Superior temporal gyrus (tissue), 1 donor: Measurements from ENCODE around the gene C12orf60.

Experiments
- DNase-seq: peaks from one replicate; pipeline ENCODE4 v3.0.0-alpha.2; 2016; ENCODE audit errors: extremely low spot score

C12orf60 gene

DNA sequence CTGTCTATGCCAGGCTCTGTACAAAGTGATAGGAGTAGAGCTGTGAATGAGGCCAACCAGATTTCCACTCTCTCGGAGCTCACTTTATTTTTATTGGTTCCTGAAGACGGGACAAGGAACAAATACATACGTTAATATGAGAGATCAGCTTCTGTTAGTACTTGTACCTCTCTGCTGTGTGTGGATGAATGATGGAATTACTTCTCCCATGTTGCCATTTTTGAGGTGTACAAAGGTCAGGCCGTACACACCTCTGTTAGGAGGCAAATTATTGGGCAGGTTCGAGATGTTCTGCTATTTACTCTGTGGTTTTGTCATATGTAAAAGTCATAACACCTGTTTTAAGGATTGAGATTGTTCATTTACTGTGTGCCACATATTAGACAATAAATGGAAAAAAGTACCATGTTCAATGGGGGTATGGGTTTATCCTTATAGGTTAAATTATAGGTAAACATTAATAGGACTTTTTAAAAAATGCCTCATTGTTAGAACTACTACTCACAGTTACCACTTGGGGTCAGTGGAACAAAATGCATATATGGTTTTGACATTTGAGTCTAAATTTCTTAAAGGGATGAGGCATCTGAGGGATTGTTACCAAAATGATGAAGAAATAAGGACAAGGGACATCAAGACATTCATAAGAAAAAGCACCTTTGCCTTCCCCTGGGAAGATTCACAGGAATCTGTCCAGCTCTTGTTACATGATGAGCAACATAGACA lies 27.1 kb upstream of the C12orf60 start:
- no peak for DNase-seq

DNA sequence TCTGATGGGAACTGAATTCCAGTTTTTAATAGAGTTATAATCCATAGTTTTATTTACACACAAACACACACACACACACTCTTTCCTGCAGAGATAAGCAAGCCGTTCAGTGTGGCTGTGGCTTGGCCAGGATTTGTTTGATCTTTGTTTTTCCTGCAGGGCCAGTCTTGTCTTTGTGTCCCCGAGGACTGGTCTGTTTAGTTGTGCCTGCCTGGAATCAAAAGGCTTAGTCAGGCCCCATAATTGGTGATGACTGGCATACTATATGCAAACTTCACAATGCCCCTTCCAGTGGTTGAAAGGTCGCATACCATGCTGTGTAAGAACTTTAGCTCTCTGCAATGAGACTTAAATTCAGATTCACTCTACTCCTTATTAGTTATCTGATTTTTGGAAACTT lies 26.2 kb upstream of the C12orf60 start:
- no peak for DNase-seq

DNA sequence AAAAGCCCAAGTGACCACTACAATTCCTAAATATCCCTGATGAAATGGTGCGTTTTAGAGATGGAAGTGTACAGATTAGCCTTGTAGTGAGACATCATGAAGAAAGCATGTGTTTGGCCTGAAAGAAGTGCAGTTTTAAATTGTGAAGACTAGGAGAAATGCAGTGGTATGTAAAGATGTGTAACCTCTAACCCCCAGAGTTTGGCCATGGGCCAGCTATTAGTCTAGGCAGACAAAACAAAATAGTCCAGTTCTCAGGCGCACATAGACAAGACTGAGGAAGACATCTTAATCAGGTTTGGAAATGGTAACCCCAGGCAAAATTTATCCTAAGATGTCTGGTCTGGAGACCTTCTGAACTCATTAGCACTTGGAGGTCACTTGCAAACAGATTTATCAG lies 23.6 kb upstream of the C12orf60 start:
- DNase-seq, result no peak

DNA sequence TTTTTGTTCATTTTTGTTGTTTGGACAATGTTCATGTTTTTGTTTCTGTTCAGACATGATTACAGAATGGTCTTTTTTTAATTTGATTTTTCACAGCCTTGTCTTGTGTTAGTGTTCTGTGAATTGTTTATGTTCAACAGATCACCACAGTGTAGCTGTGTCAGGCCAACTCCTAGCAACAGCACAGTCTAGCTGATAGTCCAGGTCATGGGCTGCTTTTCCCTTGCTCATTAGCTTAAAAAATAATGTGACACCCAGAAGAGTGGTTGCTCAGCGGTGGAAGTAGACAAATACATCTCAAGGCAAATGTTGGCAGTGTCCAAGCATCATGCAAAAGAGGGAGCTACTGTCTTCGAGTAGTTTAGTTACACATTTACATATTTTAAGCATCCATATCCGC lies 22.6 kb upstream of the C12orf60 start:
- DNase-seq, result no peak

DNA sequence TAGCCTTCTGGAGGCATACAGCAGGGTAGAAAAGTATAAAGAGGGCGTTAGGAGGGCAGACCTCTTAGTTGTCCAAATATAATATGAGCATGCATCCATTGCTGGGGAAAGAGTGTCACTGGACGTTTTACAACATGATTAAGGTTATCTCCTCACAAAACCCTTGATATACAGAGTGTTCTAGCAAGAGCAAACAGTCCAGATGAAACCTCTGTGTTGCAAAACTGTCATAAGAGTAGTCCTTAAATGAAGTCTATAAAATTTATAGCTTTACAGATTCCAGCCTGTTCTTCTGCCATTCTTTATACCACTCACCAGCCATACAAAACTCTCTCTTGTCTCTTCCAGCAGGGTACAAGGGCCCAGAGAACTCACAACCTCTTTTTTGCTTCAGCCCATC lies 21.9 kb upstream of the C12orf60 start:
- DNase-seq, result no peak

DNA sequence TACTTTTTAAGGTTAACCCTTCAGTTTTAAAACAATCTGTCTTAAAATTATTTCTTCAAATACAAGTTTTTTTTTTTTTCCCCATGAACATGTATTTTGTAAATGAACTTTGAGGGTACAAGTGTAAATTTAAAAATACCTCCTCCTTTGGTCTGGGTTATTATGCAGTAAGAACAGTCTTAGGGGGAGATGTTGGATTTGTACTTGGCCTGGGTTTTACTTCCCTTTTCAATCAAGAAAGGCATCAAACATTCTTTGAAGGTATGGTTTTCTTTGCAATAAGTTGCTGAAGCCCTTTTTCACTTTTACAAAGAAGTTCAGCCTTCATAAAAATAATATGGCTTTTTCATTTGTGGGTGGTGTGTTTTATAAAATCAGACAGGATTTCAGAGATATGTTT lies 20.7 kb upstream of the C12orf60 start:
- DNase-seq, result no peak

DNA sequence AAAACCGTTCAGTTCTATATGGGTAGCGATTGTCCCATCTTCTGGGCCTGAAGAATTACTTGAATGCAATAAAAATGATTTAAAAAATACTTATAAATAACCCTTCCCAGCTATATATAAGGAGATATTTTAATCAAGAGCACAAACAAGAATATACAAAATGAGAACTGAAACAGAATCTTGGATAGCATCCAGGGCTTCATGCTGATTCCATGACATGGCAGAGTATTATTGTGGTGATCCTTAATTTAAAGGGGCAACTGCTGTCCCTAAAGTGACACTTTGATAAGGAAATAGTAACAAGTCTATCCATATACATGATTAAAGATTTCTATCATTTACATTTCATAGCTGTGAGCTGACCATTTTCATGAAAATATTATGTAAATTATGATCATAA lies 19.0 kb upstream of the C12orf60 start:
- DNase-seq, result no peak

DNA sequence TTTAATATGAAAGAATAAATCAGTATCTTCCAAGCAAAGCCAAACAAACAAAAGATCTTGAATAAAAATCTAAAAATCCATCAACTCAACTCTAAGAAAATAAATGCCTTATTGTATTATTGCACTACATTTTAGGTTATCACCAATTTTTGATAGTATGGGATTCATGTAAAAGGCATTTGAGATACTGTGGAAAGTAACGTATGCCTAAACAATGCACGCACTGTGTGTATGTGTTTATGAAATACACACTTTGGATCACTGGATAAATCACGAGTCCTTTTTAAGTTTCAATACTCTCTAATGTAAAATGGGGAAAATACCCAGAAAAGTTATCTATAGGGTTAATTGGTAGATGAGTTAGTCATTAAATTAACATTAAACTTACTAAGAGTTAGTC lies 17.9 kb upstream of the C12orf60 start:
- no peak for DNase-seq

DNA sequence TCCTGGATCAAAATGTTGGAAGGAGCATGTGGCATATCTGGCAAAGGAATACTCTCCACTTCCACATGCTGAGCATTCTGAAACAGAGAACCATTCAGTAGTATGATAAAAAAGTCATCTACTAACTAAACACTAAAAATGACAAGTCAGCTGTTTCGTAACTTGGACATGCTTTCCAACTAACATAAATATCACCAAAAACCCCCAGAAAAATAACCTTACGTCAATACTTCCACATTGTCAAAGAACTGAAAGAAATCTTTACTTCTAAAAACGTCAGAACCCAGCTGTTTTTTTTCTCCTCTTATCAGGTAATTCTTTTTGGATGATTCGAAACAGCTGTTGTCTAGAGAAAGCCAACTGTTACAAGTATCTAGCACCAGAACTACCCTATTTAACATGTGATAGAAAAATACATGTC lies 8.4 kb upstream of the C12orf60 start:
- DNase-seq, result no peak

DNA sequence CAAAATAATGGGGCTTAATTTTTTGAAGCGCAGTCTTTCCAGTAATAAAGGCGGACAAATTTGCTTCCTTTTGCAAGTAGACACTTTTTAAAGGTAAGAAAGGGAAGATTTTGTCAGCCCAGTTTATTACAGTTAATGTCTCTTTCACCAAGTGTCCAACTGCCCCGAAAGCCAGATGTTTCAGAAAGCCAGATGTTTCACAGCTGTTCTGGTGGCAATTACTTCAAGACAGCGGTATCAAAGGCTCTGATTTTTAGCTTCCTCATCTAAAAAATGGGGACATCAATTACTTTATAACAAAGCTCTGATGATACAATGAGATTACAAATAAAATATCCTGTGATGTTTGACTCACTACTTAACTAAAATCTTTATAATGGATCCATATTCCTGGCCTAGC lies 1.2 kb upstream of the C12orf60 start:
- DNase-seq, result no peak

DNA sequence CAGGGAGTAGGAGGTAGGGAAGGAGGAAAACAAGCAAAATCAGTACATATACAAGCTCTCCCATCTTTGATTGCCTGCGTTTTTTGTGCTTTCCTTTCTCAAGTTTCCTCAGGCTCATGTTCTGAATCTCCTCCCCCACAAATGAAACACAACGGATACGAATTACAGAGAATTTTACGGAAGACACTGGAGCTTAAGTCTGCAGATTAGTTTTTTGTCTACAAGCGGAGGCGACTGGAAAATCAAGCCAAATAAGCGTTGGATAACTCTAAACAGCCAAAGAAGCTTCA lies 804 bp upstream of the C12orf60 start:
- no peak for DNase-seq

DNA sequence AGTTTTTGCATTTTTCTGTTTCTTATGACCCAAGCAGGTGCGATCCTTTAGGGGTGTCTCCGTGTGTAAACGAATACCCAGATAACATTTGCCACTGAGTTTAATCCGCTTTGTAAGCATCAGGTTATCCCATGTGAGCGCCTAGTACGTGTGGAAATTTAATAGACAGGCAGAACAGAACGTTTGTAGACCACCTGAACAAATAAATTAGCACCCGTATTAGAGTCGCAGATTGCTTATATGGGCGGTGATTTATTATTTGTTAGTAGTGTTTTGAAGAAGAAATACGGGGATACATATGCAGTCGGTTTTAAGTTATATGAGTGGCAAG lies 325 bp downstream of the C12orf60 start:
- no peak for DNase-seq

DNA sequence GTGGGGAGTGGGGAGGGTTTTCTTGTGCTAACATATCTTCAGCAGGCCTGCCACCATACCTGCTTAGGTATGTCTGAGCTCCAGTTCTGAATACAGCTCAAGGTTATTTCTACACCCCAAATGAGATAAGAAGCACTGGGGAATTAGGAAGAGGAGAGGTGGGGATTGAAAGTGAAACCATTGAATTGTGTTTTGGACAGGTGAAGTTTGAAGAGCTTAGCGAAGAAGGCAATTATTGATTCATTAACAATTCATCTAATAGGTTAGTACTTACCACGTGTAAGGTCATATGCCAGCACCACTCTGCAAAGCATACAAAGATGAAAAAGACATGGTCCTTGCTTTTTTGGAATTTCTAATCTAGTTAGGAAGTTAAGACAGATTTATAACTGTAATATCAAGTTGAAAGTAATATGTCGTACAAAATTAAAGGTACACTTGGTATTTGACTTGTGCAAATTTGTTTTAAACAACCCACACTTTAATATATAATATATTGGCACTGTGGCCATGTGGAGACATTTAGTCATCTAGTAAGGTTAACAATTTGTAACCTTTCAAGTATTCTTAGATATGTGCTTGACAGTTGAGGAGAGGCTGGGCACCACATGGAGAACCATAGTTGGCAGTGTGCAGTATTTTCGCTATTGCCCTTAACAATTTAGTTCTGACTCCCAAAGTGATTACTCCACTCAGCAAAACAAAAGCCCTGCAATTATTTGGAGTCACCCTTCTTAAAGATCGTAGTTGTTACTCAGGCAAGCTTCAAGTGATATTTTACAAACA lies 6.9 kb downstream of the C12orf60 start:
- DNase-seq, result no peak

DNA sequence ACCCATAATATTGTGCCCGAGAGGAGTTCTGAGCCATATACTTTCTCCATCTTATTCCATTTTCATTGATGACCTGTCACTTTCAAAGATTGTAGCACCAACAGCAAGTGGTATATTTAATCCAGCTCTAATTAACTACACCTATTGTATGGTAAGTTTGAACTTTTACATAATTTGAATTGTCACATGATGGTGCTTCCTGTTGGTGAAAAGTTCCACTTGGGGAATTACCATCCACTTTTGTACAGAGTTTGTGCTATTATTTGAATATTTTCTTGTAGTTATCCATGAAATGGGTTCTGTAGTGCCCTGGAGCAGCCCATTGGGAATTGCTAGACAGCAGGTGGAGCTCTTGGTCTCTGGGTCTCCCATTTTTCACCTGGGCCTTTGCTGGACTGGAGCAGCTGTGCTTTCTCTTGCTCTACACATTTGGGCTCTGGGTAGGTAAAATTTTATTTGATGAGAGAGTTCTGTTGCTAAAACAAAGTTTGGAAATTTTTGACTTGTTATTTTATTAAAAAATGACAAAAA lies 7.5 kb downstream of the C12orf60 start:
- DNase-seq, result no peak

DNA sequence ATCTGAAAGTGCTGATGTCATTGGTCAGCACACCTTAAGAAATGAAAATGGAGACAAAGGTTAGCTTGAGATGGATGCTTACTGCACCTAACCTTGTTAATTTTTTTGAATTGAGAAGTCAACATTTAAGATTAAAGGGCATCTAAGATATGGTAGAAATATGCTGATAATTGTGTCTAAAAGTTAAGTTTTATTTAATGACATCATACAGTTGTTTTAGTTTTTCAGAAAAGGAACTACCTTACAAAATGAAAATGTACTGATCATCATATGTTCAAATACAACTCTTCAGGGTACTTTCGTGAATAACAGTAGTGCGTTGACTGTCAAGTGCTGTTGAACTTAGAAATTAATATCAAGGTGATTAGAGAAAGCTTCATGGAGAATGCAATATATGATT lies 8.0 kb downstream of the C12orf60 start:
- no peak for DNase-seq

DNA sequence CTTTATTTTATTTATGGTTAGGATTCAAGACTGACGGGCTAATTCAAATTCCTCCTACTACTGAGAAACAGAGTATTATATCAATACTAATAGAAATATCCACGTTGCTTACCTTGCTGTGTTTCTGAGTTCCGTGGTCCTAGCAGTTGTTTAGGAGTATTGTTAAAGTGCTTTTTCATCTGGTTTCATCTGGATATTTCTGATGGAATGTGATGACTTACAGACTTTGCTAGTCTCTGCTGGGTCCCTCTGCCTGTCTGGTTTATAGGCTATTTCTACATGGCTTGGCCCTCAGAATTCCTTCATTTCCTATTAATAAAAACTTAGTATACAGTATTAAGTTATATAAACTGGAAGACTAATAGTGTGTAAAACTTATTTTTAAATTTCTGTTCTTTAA lies 10.5 kb downstream of the C12orf60 start, which contains the start of gene SMCO3:
SMCO3 (minus strand) TSS at position 169 of the 400 bp plus-strand sequence. CDS start 7,502 bp downstream, outside the sequence.
- no peak for DNase-seq

DNA sequence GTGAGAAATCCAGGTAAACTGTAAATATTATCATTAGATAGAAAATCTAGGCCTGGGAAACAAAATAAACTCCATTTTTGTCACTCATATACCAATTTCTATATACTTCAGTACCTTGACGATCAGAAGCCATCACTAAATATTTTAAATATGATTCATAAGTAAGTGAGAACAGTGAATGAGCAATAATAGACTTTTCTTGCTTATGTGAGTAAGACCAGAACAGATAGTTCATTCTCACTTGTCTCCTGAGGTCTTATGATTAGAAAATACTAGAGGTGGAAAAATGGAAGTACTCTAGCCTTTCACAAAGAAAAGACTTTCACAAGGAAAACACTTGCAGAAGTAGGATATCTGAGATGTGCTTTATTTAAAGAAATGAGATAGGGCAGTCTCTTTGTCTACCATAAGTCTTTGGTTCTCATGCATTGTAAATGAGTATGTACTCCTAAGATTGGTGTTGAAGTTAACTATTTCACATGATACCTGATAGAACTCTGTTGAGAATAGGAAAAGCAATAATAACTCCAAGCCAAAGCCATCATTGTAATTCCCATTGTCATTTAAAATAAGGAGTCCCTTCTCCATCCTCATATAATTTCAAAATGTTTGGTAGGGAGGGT lies 20.7 kb downstream of the C12orf60 start:
- no peak for DNase-seq

DNA sequence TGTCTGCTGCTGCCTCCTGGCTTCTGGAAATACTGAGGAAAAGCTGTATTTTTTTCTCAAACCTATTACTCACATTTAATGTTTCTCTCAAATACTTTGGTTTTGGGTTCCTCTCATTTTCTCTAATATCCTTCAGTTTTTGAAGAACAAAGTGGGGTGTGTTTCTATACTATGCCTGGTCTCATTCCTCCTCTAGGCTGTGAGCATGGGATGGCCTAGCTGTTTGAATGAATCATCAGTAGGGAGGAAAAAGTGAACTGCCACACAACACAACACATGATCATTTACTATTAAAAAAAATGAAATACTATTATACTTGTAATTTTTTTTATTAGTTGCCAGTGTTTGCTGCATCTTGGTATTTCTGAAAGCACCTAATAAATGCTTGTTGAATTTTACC lies 21.8 kb downstream of the C12orf60 start:
- no peak for DNase-seq

DNA sequence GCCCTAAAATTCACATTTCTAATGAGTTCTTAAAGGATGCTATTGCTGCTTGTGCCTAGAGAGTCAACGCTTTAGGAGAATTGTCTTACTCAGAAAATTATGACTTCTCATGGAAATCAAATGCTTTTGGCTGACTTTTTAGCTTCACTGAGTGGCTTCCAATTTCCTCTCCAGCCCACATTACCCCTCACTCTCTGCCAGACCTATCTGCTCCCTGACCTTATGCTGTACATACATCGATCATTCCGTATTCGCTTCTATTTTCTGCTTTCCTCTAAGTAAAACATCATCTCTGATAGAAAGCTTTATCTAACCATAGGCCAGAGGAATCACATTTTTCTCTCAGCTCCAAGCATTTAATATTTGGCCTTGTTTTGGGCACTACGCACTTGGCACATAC lies 23.0 kb downstream of the C12orf60 start:
- no peak for DNase-seq

DNA sequence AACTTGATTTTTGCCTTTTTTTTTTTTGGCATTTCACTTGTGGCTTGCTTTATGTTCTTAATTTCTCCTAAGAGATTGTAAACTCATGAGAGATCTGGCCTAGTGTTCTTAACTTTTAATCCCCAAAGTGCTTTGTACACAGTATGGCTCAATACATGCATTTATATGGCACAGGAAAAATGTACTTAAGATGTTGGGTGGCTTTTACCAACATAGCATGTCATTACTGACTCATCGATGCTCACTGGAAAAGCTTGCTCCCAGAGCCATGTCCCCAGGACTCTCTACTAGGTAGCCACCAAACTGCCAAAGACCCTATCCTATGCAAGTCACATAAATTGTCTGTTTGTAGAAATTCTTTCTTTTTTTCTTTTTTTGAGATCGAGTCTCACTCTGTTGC lies 23.6 kb downstream of the C12orf60 start:
- no peak for DNase-seq

DNA sequence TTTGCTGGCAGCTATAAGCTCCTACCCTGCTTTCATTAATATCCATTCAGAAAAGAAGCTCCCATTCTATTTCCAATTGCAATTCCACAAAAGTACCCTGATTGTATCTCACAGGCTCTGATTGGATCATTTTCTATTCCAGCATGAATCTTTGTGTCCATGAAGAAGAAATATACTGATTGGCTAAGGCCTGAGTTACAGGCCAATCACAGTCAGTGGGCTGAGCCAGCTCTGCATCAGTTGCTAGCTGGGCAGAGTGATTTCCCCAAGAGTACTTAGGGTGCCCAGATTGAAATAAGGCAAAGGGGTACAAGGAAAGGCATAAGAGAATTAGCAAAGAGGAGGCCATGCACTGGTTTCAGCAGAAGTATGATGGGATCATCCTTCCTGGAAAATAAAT lies 25.4 kb downstream of the C12orf60 start:
- DNase-seq, result no peak

DNA sequence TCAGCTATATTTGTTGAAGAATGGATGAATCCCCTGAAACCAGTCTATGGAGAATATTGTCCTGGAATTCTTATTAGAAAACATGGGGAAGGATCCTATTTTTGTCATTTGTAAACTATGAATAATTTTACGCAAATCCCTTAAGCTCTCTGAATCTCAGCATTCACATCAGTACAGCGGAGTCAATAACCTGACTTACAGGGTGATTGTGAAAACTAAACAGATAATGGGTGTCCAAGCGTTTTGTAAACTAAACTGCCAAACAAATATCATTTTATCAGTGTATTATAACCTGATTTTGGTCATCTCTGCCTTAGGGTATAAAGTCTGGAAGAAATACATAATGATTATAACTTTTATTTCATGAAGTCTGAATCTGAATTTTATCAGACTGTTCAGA lies 29.9 kb downstream of the C12orf60 start:
- DNase-seq, result no peak

DNA sequence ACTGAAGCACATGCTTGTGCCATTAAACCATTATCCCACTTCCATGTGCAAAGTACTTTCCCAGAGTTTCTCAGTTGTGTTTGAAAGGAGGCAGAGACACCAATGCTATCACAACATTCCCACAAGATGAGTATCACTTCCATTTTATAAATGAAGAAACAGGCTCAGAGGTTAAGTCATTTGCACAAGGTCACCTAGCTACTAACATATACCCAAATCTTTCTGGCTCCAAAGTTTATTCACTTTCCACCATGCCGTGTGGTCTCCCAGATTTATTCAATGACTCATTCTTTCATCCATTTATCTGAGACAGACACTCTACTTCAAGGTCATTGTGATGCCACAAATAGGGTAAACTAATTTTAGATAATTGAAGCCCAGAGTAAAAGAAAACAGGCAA lies 30.5 kb downstream of the C12orf60 start:
- DNase-seq, result no peak
